ENCODE results near the gene MAP3K15. TPM values are rescaled to one million over a fixed set of nuclear protein-coding genes. Genes with fewer than 3 reads are reported as not detected.

MAP3K15 gene
- total and polyA plus RNA-seq, 4 experiments from 2014 or later = not detected

DNA sequence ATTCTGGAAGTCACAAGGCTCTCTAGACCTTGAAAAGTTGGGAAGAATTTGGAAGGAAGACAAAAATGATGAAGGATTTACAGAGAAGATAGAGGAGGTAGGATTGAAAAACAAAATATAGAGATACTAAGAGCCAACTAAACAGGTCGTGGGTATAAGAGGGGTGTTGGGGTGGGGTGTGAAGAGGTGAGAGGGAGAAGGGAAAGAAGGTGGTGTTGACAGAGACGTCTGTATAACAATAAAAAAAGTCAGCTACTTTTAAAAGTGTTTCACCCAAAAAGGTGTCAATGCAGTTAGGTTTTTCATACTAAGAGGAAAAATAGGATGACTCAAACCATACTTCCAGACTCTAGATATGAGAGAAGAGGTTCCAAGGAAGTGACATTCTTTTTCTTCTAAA lies 33.0 kb upstream of the MAP3K15 start:
- intact Hi-C loops (cut with micrococcal nuclease) = no loop called here
- Histone ChIP-seq H3K27me3 (ENCODE audit: insufficient read depth, low read length) (no peaks in the 10 kb centered on the region), H3K36me3 (ENCODE audit: insufficient read depth, low read length) (peaks cover 20% of the 10 kb centered on the region), H3K27ac (ENCODE audit: low read depth, low read length) (no peak overlapping the region), H3K9me3 (ENCODE audit: control insufficient read depth in 1 of 2, low read length in 2 of 2) (no peaks in the 10 kb centered on the region), H3K4me1 (ENCODE audit: insufficient read depth, low read length) (peaks cover 7% of the 10 kb centered on the region), H3K4me3 (ENCODE audit: low read length in 2 of 2) (no peak overlapping the region)
- H3K27me3 Mint-ChIP-seq = no peaks in the 10 kb centered on the region
- peaks cover 0 to 2% (median 0%) of the 10 kb centered on the region in 8 donors for H3K9me3 Mint-ChIP-seq
- ChIA-PET POLR2A (ENCODE audit: partially characterized antibody) (no interaction called here), CTCF (ENCODE audit: partially characterized antibody) (no interaction called here)
- no peak for DNase-seq
- H3K27ac Mint-ChIP-seq = peak overlapping the region in 6 of 7 donors; percentile 14 to 76 (median 36)
- H3K4me3 Mint-ChIP-seq = no peak overlapping the region
- H3K36me3 Mint-ChIP-seq = peaks cover 22 to 66% of the 10 kb centered on the region in 2 donors
- H3K4me1 Mint-ChIP-seq = peaks cover 8 to 36% (median 16%) of the 10 kb centered on the region in 4 donors

DNA sequence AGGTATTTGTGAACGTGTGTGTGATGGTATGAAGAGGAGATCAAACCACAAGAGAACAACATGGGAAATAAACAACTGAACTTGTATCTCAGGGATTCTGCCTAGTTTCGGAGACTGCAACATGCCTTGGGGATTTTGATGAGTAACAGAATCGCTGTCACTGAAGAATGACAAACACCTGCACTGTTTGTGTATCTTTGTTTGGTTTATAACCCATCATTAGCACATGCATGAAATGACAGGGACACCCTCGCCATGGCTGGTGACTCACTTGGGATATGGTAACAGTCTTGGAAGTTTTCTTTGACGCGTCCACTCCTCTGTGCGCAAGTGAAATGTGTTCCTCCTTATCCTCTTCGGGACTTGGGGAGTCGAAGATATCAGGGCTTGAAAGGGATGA lies 30.3 kb upstream of the MAP3K15 start:
- peaks cover 34% of the 10 kb centered on the region for H3K36me3 ChIP-seq (ENCODE audit: insufficient read depth, low read length)
- Mint-ChIP-seq H3K4me1 (peaks cover 7 to 26% (median 14%) of the 10 kb centered on the region in 4 donors), H3K36me3 (peaks cover 25 to 73% of the 10 kb centered on the region in 2 donors), H3K27me3 (no peaks in the 10 kb centered on the region), H3K4me3 (peak overlapping the region in 1 of 8 donors; percentile 54), H3K27ac (peak overlapping the region in 2 of 7 donors; percentile 8 to 82), H3K9me3 (peaks cover 0 to 2% (median 0%) of the 10 kb centered on the region in 8 donors)
- intact Hi-C loops (cut with micrococcal nuclease) = no loop called here
- CTCF ChIA-PET (ENCODE audit: partially characterized antibody) = interaction anchor here (1.0 to 1.3 kb wide), 2 partner anchors 15 to 48 kb away, joined by 3 read pairs; no protein-coding TSS in a partner anchor
- peaks cover 7% of the 10 kb centered on the region for H3K4me1 ChIP-seq (ENCODE audit: insufficient read depth, low read length)
- no peak overlapping the region for H3K27ac ChIP-seq (ENCODE audit: low read depth, low read length)
- H3K9me3 ChIP-seq (ENCODE audit: control insufficient read depth in 1 of 2, low read length in 2 of 2) = no peaks in the 10 kb centered on the region
- no peaks in the 10 kb centered on the region for H3K27me3 ChIP-seq (ENCODE audit: insufficient read depth, low read length)
- H3K4me3 ChIP-seq (ENCODE audit: low read length in 2 of 2) = no peak overlapping the region
- DNase-seq = no peak
- POLR2A ChIA-PET (ENCODE audit: partially characterized antibody) = no interaction called here

DNA sequence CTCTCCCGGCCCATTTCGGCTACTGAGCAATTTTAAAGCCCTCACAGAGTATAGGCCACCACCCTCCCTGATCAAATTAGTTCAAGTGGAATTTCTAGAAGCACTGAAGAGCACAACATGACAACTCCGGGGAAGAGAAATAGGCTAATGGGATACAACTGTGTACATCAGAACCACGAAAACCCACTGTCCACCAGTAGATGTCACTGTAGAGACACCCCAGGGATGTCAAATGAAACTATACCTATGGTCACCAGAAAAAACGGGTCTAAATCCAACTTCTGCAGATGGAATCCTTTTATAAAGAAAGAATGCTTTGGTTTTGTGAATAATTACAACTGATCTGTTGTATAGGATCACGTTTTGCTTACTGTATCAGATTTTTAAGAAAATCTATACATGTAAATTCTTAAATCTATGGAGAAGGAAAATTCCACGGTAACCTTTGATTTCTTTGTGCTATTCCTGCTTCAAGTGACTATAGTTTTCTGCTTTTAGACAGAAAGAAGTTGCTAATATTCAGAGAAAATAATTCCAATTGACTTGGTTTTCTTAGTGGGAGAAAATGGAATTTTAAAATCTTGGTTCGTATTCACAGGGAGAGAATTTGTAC lies 29.5 kb upstream of the MAP3K15 start:
- H3K36me3 Mint-ChIP-seq = peaks cover 25 to 70% of the 10 kb centered on the region in 2 donors
- H3K27ac ChIP-seq (ENCODE audit: low read depth, low read length) = no peak overlapping the region
- no peak overlapping the region for H3K4me3 Mint-ChIP-seq
- ChIA-PET CTCF (ENCODE audit: partially characterized antibody) (no interaction called here), POLR2A (ENCODE audit: partially characterized antibody) (no interaction called here)
- no peaks in the 10 kb centered on the region for H3K27me3 Mint-ChIP-seq
- H3K27me3 ChIP-seq (ENCODE audit: insufficient read depth, low read length) = no peaks in the 10 kb centered on the region
- H3K4me1 ChIP-seq (ENCODE audit: insufficient read depth, low read length) = no peaks in the 10 kb centered on the region
- peaks cover 0 to 2% (median 0%) of the 10 kb centered on the region in 8 donors for H3K9me3 Mint-ChIP-seq
- DNase-seq = peak in 4 of 5 donors; percentile 28 to 42 (median 39)
- intact Hi-C loops (cut with micrococcal nuclease) = loop anchor here (1.0 kb wide), 1 partner anchor 344 kb away; no protein-coding TSS in a partner anchor
- no peaks in the 10 kb centered on the region for H3K9me3 ChIP-seq (ENCODE audit: control insufficient read depth in 1 of 2, low read length in 2 of 2)
- H3K27ac Mint-ChIP-seq = peak overlapping the region; percentile 24 to 91 (median 47)
- H3K4me1 Mint-ChIP-seq = peaks cover 5 to 19% (median 12%) of the 10 kb centered on the region in 4 donors
- peaks cover 38% of the 10 kb centered on the region for H3K36me3 ChIP-seq (ENCODE audit: insufficient read depth, low read length)
- no peak overlapping the region for H3K4me3 ChIP-seq (ENCODE audit: low read length in 2 of 2)

DNA sequence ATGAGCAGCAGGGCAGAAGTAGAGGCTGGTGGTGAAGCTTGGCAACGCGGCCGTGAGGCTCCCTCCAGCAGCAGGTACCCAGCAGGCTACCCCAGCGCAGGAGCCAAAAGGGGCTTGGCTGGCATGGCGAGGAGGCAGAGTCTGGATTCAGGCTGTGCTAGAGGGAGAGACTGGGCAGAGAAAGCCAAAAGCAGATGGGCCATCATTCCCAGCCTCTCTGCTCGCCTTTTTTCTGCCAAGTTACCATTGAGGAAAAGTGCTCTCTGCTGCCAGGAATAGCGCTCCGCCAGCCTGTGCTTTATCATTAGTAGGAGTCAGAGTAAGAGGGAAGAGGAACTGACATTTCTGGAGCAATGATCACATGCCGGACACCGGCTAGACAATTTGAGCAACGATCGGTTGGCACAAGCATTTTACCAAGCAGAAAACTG lies 28.7 kb upstream of the MAP3K15 start:
- Histone ChIP-seq H3K27ac (ENCODE audit: low read depth, low read length) (no peak overlapping the region), H3K4me3 (ENCODE audit: low read length in 2 of 2) (no peak overlapping the region), H3K36me3 (ENCODE audit: insufficient read depth, low read length) (peaks cover 41% of the 10 kb centered on the region), H3K4me1 (ENCODE audit: insufficient read depth, low read length) (no peaks in the 10 kb centered on the region), H3K27me3 (ENCODE audit: insufficient read depth, low read length) (no peaks in the 10 kb centered on the region), H3K9me3 (ENCODE audit: control insufficient read depth in 1 of 2, low read length in 2 of 2) (no peaks in the 10 kb centered on the region)
- intact Hi-C loops (cut with micrococcal nuclease) = loop anchor here (1.0 kb wide), 1 partner anchor 344 kb away; no protein-coding TSS in a partner anchor
- peaks cover 0 to 2% (median 0%) of the 10 kb centered on the region in 8 donors for H3K9me3 Mint-ChIP-seq
- peaks cover 30 to 72% of the 10 kb centered on the region in 2 donors for H3K36me3 Mint-ChIP-seq
- H3K4me1 Mint-ChIP-seq = peaks cover 5 to 19% (median 10%) of the 10 kb centered on the region in 4 donors
- POLR2A ChIA-PET (ENCODE audit: partially characterized antibody) = no interaction called here
- no peak overlapping the region for H3K27ac Mint-ChIP-seq
- H3K4me3 Mint-ChIP-seq = no peak overlapping the region
- no peaks in the 10 kb centered on the region for H3K27me3 Mint-ChIP-seq
- DNase-seq = no peak
- CTCF ChIA-PET (ENCODE audit: partially characterized antibody) = no interaction called here

DNA sequence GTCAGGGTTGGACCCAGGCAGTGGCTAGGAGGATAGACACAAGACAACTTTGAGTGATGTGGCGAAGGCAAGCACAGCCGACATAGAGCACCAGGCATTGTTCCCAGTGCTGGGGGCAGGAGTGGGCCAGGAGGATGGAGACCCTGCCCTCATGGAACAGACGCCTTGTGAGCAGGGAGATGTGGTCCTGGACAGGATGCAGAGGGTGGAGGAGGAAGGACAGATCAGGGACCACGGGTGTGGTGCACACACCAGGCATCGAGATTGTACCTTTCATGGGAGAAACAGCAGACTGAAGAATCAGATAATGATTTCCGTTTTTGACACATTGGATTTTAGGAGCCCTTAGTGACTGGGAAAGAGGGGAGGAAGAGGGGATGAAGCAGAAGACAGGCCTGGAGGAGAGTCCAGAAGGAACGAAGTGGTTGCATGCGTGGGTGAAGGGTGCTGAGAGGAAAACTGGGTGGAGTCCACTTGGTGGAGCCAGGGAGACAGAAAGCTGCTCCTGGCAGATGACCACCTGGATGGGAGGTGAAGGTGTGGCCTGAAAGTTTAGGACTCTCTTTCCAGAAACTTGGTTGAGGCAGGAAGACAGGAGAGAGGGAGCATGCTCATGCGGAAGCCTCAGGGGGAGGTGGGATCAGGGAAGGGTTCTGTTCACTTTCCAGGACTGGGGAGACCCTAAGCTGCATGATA lies 27.9 kb upstream of the MAP3K15 start:
- H3K27me3 ChIP-seq (ENCODE audit: insufficient read depth, low read length) = no peaks in the 10 kb centered on the region
- H3K4me1 ChIP-seq (ENCODE audit: insufficient read depth, low read length) = no peaks in the 10 kb centered on the region
- Mint-ChIP-seq H3K4me3 (no peak overlapping the region), H3K27ac (peak overlapping the region in 3 of 7 donors; percentile 17 to 68 (median 32)), H3K4me1 (peaks cover 0 to 17% (median 4%) of the 10 kb centered on the region in 4 donors), H3K9me3 (peaks cover 0 to 2% (median 0%) of the 10 kb centered on the region in 8 donors), H3K27me3 (no peaks in the 10 kb centered on the region), H3K36me3 (peaks cover 25 to 66% of the 10 kb centered on the region in 2 donors)
- H3K27ac ChIP-seq (ENCODE audit: low read depth, low read length) = no peak overlapping the region
- H3K36me3 ChIP-seq (ENCODE audit: insufficient read depth, low read length) = peaks cover 41% of the 10 kb centered on the region
- POLR2A ChIA-PET (ENCODE audit: partially characterized antibody) = no interaction called here
- CTCF ChIA-PET (ENCODE audit: partially characterized antibody) = no interaction called here
- intact Hi-C loops (cut with micrococcal nuclease) = no loop called here
- H3K9me3 ChIP-seq (ENCODE audit: control insufficient read depth in 1 of 2, low read length in 2 of 2) = no peaks in the 10 kb centered on the region
- no peak for DNase-seq
- no peak overlapping the region for H3K4me3 ChIP-seq (ENCODE audit: low read length in 2 of 2)

DNA sequence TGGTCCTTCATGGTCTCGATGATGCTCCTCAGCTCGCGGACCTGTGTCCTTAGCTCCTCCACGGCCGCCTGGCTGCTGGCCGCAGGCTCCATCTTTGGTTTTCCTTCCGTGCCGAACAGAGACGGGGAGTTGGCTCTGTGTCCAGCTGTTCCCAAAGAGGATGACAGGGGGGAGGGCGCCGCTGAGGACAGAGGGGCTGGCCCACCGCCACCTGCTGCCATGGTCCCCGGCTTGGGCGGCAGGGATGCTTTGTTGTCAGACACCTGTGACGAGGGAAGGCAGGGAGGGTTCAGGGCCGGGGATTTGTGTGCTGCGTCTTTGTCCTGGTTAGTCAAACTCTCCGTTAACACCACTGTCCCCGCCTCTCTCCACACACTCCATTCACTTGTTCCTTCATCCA lies 26.6 kb upstream of the MAP3K15 start:
- no peaks in the 10 kb centered on the region for H3K27me3 ChIP-seq (ENCODE audit: insufficient read depth, low read length)
- H3K4me1 Mint-ChIP-seq = peaks cover 0 to 17% (median 2%) of the 10 kb centered on the region in 4 donors
- no peak for DNase-seq
- H3K36me3 ChIP-seq (ENCODE audit: insufficient read depth, low read length) = peaks cover 41% of the 10 kb centered on the region
- no peaks in the 10 kb centered on the region for H3K4me1 ChIP-seq (ENCODE audit: insufficient read depth, low read length)
- H3K36me3 Mint-ChIP-seq = peaks cover 22 to 63% of the 10 kb centered on the region in 2 donors
- H3K27me3 Mint-ChIP-seq = no peaks in the 10 kb centered on the region
- H3K27ac ChIP-seq (ENCODE audit: low read depth, low read length) = no peak overlapping the region
- peak overlapping the region in 1 of 8 donors; percentile 39 for H3K4me3 Mint-ChIP-seq
- no peak overlapping the region for H3K4me3 ChIP-seq (ENCODE audit: low read length in 2 of 2)
- peaks cover 0 to 2% (median 0%) of the 10 kb centered on the region in 8 donors for H3K9me3 Mint-ChIP-seq
- intact Hi-C loops (cut with micrococcal nuclease) = no loop called here
- ChIA-PET POLR2A (ENCODE audit: partially characterized antibody) (no interaction called here), CTCF (ENCODE audit: partially characterized antibody) (interaction anchor here (0.6 kb wide), 1 partner anchor 10 kb away, joined by 3 read pairs; no protein-coding TSS in a partner anchor)
- no peaks in the 10 kb centered on the region for H3K9me3 ChIP-seq (ENCODE audit: control insufficient read depth in 1 of 2, low read length in 2 of 2)
- H3K27ac Mint-ChIP-seq = no peak overlapping the region

DNA sequence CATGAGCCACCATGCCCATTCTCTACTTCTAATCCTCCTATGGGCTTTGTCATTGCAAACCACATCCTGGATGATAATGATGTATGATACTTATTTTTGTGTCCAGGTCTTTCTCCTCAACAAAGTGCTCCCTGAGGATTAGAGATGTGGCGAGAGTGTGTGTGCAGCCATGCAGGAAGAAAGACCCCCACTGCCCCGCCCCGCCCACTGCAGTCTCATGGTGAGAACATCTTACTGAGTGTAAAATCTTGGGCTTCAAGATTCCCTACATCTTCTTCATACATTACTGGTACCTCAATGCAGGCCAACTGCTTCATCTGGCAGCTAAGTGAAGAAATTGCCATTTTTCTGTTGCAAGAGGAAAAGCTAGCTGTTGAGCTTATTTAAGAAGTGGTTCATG lies 25.9 kb upstream of the MAP3K15 start:
- no peaks in the 10 kb centered on the region for H3K27me3 Mint-ChIP-seq
- peaks cover 0 to 13% (median 2%) of the 10 kb centered on the region in 4 donors for H3K4me1 Mint-ChIP-seq
- POLR2A ChIA-PET (ENCODE audit: partially characterized antibody) = no interaction called here
- intact Hi-C loops (cut with micrococcal nuclease) = no loop called here
- Histone ChIP-seq H3K27ac (ENCODE audit: low read depth, low read length) (no peak overlapping the region), H3K4me3 (ENCODE audit: low read length in 2 of 2) (no peak overlapping the region), H3K4me1 (ENCODE audit: insufficient read depth, low read length) (no peaks in the 10 kb centered on the region), H3K36me3 (ENCODE audit: insufficient read depth, low read length) (peaks cover 48% of the 10 kb centered on the region), H3K27me3 (ENCODE audit: insufficient read depth, low read length) (no peaks in the 10 kb centered on the region), H3K9me3 (ENCODE audit: control insufficient read depth in 1 of 2, low read length in 2 of 2) (no peaks in the 10 kb centered on the region)
- peaks cover 25 to 63% of the 10 kb centered on the region in 2 donors for H3K36me3 Mint-ChIP-seq
- DNase-seq = no peak
- CTCF ChIA-PET (ENCODE audit: partially characterized antibody) = no interaction called here
- peak overlapping the region in 2 of 7 donors; percentile 48 to 55 for H3K27ac Mint-ChIP-seq
- peaks cover 0 to 3% (median 0%) of the 10 kb centered on the region in 8 donors for H3K9me3 Mint-ChIP-seq
- H3K4me3 Mint-ChIP-seq = no peak overlapping the region
